Measurements from ENCODE around the gene HRCT1.

The HRCT1 gene

GRCh38 chr9:35942286-35942685 lies 36.3 kb downstream of the HRCT1 start:
- no peak for DNase-seq (ENCODE audit: low read depth in 2 of 2)

DNA sequence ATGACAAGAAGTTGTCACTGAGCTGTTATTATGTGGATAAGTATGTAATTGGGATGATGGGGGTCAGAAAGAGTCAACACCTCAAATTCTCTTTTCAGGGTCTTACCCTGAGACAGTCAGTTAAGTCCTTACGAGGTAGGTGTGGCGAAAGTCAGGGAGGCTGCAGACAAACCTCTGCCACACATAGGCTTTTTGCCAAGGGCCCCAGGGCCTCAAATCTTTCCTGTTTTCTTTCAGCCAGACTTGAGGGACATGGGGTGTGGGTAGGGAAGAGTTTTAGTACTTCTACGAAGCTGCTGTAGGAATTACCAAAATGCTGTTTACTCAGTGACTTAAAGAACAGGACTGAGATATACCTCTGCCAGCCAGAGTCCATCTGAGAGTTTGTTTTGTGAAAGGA lies 38.2 kb downstream of the HRCT1 start:
- no peak for DNase-seq (ENCODE audit: low read depth in 2 of 2)

- DNase-seq (ENCODE audit: low read depth in 2 of 2): no peak
Observed at GRCh38 chr9:35944841-35945240, 38.8 kb downstream of the HRCT1 start.

DNA sequence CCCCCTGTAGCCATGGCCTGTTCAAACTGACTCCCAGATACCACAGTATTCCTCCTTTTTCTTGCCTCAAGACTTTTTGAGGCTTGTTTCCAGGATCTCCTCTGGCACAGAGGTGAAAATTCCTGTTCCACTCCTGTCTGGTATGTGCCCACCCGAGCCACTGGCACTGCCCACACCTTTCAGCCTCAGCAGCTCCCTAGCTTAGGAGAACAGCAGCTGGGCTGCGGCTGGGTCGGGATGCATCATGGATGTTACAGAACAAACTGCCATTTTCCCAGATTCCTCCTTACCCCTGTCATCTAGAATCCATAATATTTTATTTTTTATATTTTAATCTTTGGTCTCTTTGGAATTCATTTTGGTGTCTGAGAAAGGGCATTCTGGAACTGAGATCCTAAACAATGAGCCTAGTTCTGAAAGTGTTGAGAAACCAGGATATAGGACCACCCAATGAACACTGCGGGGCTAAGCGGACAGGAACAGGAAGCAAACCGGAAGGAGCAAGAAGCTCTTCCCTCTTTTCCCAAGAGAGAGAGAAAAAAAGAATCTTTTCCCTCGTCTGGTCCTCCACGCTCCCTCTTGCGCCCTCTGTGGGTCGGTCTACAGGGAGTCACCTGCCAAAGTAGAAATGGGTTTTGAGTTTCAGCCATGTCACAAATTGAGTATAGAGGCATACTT lies 39.5 kb downstream of the HRCT1 start:
- peak; percentile 68 to 74 for DNase-seq (ENCODE audit: low read depth in 2 of 2)

- no peak for DNase-seq (ENCODE audit: low read depth in 2 of 2)
Observed at GRCh38 chr9:35948451-35948850, 42.4 kb downstream of the HRCT1 start.

GRCh38 chr9:35948901-35949318 lies 42.9 kb downstream of the HRCT1 start:
- DNase-seq (ENCODE audit: low read depth in 2 of 2): no peak

- DNase-seq (ENCODE audit: low read depth in 2 of 2): no peak
Observed at GRCh38 chr9:35951736-35952135, 45.7 kb downstream of the HRCT1 start.

GRCh38 chr9:35952526-35953191 lies 46.7 kb downstream of the HRCT1 start:
- no peak for DNase-seq (ENCODE audit: low read depth in 2 of 2)

DNA sequence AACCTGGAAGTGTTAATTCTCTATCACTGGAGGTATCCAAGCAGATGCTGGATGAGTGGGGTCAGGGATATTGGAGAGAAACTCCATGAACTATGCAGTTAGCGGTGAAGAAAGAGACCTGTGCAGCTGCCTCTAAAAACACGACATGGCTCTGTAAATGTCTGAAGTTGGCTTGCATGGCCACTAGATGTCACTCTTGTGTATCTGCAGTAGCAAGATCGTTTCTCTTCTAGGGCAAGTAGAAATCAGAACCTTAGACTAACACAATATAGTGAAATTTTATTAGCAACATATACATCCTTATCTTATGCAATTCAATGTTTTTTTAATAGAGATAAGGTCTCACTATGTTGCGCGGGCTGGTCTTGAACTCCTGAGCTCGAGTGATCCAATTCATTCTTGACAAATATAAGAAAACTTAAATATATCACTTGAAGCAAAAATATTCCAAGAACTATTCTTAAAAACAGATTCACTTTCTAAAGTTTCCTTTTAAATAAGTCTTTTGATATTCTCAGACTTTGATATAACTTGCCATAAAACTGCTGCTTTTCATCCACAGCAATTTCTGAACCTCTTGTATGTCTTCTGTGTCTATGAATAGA lies 49.0 kb downstream of the HRCT1 start:
- DNase-seq (ENCODE audit: low read depth in 2 of 2): peak in 1 of 2 donors; percentile 26

DNA sequence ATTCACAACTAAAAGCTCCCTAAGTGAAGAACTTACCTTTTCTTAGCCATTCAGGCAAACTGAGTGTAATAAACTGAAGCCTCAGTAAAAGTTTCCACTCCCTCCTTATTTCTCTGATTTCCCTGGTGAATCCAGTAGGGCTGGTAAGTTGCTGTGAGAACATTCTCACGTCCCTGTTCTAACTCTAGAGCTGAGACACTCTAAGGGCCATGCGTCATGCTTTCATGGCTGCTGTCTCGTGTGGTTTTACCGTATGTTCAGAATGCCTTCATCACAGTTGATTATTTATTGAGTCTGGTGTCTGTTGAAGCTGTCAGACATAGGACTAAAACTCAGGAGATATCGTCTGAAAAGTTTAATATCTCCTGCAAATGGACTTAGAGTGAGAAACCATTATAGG lies 50.6 kb downstream of the HRCT1 start:
- no peak for DNase-seq (ENCODE audit: low read depth in 2 of 2)
